GM21786 (cell line): ENCODE measurements around the gene POLR2J3.
"Not testable (repeated sequence)": the region's sequence is repeated elsewhere in the genome, so short reads cannot be mapped to it uniquely, and the experiment has no call there.

Experiments used
- ATAC-seq: cut with Tn5 transposase; IDR thresholded peaks from one replicate; pipeline ENCODE4 v1.9.1; 2021; ENCODE audit not compliant: unreplicated experiment

Gene POLR2J3

GRCh38 chr7:102572261-102573239 lies at the start of gene POLR2J3:
TSS of gene POLR2J3 (minus strand) at chr7:102572583. CDS start at chr7:102572521, 62 bp downstream.
- peak; percentile 95 for ATAC-seq

GRCh38 chr7:102618122-102618521 lies 45.7 kb upstream of the POLR2J3 start:
- not testable (repeated sequence) for ATAC-seq

- ATAC-seq = peak; percentile 54
These were observed 44.2 kb upstream of the POLR2J3 start, which contains the start of gene RASA4 for GRCh38 chr7:102616507-102617125. TSS of gene RASA4 (minus strand) at chr7:102616756. CDS start at chr7:102616689, 67 bp downstream.

GRCh38 chr7:102615930-102616329 lies 43.5 kb upstream of the POLR2J3 start:
- not testable (repeated sequence) for ATAC-seq

- not testable (repeated sequence) for ATAC-seq
These were observed 42.5 kb upstream of the POLR2J3 start for GRCh38 chr7:102614873-102615272.

GRCh38 chr7:102614346-102614697 lies 41.9 kb upstream of the POLR2J3 start:
- peak; percentile 24 for ATAC-seq

GRCh38 chr7:102613575-102614345 lies 41.4 kb upstream of the POLR2J3 start:
- ATAC-seq = peak; percentile 59

GRCh38 chr7:102611675-102612325 lies 39.4 kb upstream of the POLR2J3 start:
- not testable (repeated sequence) for ATAC-seq

GRCh38 chr7:102611013-102611674 lies 38.8 kb upstream of the POLR2J3 start:
- ATAC-seq = peak; percentile 39

GRCh38 chr7:102610441-102610840 lies 38.1 kb upstream of the POLR2J3 start:
- ATAC-seq = not testable (repeated sequence)

GRCh38 chr7:102609734-102610133 lies 37.4 kb upstream of the POLR2J3 start:
- ATAC-seq = not testable (repeated sequence)

GRCh38 chr7:102606848-102607247 lies 34.5 kb upstream of the POLR2J3 start:
- not testable (repeated sequence) for ATAC-seq

- ATAC-seq = not testable (repeated sequence)
These were observed 32.2 kb upstream of the POLR2J3 start for GRCh38 chr7:102604431-102605145.

- ATAC-seq = not testable (repeated sequence)
These were observed 29.9 kb upstream of the POLR2J3 start for GRCh38 chr7:102602317-102602716.

- not testable (repeated sequence) for ATAC-seq
These were observed 27.3 kb upstream of the POLR2J3 start for GRCh38 chr7:102599699-102600098.

GRCh38 chr7:102596036-102596435 lies 23.7 kb upstream of the POLR2J3 start:
- ATAC-seq = not testable (repeated sequence)

GRCh38 chr7:102593637-102594334 lies 21.4 kb upstream of the POLR2J3 start:
- ATAC-seq = peak; percentile 64

- peak; percentile 50 for ATAC-seq
These were observed 20.2 kb upstream of the POLR2J3 start for GRCh38 chr7:102592477-102593019.
